HG03342 (cell line): Measurements from ENCODE around the gene HSPA1L.

Source experiments
- ATAC-seq: cut with Tn5 transposase; IDR thresholded peaks from one replicate; pipeline ENCODE4 v1.9.1; 2021; ENCODE audit warnings: mild to moderate bottlenecking, moderate library complexity; ENCODE audit not compliant: unreplicated experiment

The HSPA1L gene

GRCh38 chr6:31767096-31767645 lies 47.9 kb downstream of the HSPA1L start:
- no peak for ATAC-seq

- ATAC-seq = no peak
Measured at GRCh38 chr6:31765910-31766794, 48.9 kb downstream of the HSPA1L start.

- no peak for ATAC-seq
Measured at GRCh38 chr6:31765559-31765909, 49.5 kb downstream of the HSPA1L start.

GRCh38 chr6:31764198-31764597 lies 50.9 kb downstream of the HSPA1L start:
- no peak for ATAC-seq

- no peak for ATAC-seq
Measured at GRCh38 chr6:31763619-31763940, 51.5 kb downstream of the HSPA1L start.

GRCh38 chr6:31762878-31763618 lies 52.0 kb downstream of the HSPA1L start:
- ATAC-seq = no peak

- ATAC-seq = no peak
Measured at GRCh38 chr6:31762356-31762755, 52.7 kb downstream of the HSPA1L start, which contains the start of gene SAPCD1. TSS of gene SAPCD1 (plus strand) at chr6:31762656. CDS start at chr6:31763055, 399 bp downstream.

GRCh38 chr6:31761343-31761742 lies 53.7 kb downstream of the HSPA1L start:
- ATAC-seq = no peak

- no peak for ATAC-seq
Measured at GRCh38 chr6:31760790-31761189, 54.3 kb downstream of the HSPA1L start.
